HG03521 (cell line): ENCODE results near the gene ADRB1.
A peak's percentile ranks its signal among the peaks of the same experiment; 100 is the strongest.

Experiments
- ATAC-seq: cut with Tn5 transposase; IDR thresholded peaks from one replicate; pipeline ENCODE4 v1.9.1; 2021; ENCODE audit warnings: mild to moderate bottlenecking, moderate library complexity; ENCODE audit not compliant: unreplicated experiment

The ADRB1 gene

DNA sequence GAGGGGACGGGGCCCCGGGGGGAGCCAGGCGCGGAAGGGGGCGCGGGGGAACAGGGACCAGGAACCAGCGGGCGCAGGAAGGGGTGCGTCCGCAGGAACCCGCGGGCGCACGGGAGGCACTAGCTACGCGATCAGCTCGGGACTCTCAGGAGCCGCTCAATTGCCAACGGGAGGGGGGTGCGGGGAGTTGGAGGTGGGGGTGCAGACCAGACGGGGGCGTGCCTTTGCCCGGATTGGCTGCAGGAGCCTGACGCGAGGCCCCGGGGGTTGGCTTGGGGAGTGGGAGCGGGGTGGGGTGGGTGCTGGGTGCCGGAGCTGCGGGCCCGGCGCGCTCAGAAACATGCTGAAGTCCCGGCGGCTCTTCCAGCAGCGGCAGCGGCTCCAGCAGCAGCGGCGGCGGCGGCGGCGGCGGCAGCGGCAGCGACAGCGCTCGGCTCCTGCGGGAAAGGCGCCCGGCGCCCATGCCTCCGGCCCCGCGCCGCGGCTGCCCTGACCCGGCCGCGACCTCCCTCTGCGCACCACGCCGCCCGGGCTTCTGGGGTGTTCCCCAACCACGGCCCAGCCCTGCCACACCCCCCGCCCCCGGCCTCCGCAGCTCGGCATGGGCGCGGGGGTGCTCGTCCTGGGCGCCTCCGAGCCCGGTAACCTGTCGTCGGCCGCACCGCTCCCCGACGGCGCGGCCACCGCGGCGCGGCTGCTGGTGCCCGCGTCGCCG lies at the start of gene ADRB1:
Gene ADRB1, plus strand, starts transcription at position 335 of the 715 bp plus-strand sequence. Its CDS starts 267 bp downstream, at position 602.
- peak; percentile 39 for ATAC-seq

DNA sequence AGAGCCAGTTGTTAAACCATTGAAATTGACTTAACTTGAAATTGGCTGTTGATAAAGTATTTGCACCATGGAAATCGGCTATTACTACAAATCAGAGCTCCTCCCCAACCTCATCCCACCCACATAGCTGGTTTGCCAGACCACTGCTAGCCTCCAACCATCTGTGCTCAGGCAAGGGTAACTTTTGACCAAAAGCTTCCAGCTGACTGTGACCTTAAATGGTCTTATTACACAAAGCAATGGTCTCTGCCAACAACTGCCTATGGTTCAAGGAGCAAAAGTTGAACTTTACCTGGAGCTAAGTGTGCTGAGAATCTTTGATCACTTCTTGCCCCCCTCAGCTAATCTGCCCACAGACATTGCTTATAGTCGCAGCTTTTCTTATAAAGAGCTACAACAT lies 48.5 kb upstream of the ADRB1 start:
- no peak for ATAC-seq

DNA sequence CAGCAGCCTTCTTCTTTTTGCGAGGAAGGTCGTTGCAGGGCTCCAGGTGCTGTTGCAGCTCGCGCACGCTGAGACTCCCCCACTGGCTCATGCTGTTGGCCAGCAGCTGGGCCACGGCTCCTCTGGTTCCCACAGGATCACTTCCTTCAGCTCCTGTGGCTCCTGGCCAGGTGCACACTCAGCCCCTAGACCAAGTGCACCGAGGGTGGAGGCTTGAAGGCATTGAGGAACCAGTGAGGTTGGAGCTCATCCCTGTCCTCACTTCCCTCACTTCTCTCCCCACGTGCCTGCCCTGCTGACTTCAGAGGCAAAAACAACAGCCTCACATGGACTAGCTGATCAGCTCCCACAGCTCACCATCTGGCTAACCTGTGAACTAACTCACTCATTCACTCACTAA lies 46.2 kb upstream of the ADRB1 start:
- no peak for ATAC-seq

DNA sequence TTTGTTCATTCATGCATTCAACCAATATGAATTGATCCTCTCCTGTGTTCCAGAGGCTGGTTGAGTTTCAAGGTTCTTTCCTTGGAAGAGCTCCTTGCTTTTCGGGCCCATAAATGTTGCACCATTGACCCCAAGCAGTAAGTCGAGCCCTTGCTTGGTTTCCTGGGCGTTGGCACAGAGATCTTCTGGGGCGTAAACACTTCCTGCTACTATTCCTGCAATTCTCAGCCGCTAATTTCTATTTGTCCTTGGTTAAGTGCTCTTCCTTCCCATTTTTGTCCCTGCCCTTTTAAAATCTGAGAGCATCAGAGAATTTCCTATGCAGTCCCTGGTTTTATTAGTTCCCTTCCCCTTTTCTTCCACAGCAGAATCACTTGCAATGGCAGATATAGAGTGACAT lies 44.1 kb upstream of the ADRB1 start:
- ATAC-seq: no peak

DNA sequence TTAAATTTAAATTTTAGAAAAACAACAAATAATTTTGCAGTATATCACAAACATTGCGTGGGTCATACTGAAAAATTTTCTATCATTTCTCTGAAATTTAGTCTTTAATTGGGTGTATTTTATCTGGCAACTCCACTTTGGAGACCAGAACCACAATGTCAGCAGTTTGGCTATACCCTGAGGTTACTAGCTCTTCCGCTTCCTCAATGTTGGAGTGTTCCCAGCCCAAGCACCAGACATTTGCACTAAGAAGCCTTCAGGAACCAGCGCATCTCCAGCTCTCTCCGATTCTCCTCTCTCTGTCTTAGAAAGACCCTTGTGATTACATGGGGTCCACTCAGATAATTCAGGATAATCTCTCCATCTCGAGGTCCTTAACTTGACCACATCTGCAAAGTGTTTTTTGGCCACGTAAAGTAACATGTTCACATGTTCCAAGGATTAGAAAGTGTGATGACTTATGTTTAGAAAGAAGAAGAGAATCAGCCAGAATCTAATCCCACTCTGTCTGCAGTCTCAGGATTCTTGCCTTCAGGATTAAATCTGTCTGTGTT lies 43.1 kb upstream of the ADRB1 start:
- no peak for ATAC-seq

DNA sequence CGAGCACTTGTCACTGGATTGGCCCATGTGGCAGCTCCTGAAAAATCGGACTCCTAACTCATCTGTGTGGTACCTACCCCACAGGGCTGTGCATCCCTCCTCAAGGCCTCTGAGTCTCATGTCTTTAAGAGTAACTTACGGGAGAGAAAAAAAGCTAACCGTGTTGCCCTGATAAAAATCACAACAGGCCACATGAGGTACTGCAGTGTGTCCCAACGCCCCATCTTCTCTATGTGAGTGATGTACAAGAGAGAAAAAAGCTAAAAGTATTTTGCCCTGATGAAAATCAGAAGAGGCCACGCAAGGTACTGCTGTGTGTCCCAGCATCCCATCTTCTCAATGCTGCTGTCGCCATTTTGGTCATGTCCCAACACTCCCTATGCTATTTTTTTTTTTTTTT lies 41.2 kb upstream of the ADRB1 start:
- no peak for ATAC-seq

DNA sequence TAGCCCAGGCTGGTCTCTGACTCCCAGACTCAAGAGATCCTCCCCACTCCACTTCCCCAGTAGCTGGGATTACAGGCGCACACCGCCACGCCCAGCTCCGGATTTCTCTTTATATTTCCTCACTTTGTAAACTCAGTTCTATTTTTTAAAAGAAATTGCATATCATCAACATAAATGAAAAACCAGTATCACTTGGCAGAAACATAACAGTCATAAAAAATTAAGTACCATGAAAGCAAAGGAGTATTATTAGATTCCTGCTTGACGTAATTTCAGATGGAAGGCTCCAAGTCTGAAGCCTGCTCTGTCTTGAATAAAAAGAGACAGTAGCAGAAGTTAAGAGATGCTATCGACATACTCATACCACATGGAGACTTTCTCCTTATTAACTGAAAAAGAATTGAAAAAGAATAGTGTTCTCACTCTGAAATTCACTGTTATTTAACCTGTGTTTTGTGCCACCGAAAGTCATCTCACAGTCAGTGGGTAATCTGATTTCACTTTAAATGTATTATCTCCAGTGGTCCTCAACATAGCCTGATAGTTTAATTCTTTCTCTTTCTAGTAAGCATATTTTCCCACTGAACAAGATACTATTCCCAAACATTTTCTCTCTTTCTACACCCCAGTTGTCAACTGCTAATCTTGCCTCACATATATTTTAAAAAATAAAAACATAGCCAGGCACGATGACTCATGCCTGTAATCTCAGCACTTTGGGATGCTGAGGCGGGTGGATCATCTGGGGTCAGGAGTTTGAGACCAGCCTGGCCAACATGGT lies 40.3 kb upstream of the ADRB1 start:
- no peak for ATAC-seq

DNA sequence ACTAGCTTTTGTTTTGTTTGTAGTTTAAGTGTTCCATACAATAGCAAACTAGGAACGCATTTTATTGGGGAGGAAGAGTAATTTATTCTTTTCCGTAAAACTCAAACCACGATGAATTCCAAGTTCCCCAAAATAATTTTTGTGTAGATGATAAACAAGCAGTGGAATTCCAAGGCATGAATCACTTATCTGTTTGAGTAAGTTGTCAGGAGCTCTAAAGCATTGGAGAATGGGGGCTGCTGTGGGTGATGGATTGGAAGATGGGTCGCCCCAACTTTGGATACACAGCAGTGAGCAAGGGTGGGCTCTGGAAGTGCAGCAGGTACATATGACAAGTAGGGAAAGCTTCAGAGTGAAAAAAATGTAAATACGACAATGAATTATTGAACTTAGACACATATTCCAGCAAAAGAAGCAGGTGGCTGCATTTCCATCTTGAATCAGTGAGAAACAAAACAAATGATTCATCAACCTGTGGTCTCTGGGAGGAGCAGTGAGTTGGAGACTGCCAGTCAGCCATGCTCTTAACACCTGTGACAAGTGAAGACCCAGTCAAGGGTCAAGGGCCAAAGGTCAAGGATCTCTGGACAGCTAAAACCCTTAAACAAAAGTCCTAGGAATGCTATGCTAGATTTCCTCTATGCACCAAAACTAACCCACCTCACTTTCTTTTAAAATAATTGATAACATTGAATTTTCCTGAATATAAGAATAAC lies 34.2 kb upstream of the ADRB1 start:
- ATAC-seq: no peak

DNA sequence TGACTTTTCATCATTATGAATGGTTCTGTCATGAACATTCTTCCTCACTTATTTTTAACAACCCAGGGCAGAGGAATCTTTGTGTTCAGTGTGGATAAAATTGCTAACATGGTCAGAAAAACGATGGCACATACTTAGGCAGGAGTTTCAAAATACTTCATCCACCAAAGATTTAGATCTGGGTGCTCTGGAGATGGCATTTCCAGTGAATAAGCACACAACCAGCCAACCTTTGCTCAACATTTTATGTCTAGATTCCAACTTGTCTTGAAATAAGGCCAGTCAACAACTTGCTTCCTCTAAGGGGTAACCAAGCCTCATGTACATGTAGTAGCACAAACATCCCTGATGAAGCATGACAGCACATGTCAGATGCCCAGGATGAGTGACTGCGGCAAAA lies 33.4 kb upstream of the ADRB1 start:
- ATAC-seq: no peak

DNA sequence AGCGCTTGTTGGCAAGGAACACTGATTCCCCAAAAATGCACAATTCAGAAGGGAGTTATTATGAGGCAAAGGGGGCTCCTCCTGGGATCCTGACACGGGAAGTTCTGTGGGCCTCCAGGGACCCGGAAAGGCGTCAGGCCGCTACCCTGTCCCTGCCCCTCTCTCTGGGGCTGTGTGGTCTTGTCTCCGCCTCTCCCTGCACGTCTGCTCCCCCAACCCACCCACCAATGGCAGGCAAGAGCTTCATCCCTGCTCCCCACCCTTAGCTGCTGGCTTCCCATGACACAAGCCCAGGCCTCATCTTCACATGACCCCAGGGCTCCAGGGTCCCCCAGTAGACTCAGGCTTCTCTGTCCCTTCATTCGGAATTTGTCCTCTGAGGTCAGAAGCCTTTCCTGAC lies 31.0 kb upstream of the ADRB1 start:
- ATAC-seq: no peak

DNA sequence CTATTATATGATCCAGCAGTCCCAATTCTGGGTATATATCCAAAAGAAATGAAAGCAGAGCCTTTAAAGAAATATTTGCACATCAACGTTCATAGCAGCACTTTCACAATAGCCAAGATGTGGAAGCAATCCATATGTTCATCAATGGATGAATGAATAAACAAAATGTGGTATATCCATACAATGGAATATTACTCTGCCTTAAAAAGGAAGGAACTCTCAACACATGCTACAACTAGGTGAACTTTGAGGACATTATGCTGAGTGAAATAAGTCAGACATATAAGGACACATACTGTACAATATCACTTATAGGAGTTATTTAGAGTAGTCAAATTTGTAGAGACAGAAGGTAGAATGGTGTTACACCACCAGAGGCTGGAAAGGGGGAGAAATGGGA lies 28.0 kb upstream of the ADRB1 start:
- ATAC-seq: no peak

DNA sequence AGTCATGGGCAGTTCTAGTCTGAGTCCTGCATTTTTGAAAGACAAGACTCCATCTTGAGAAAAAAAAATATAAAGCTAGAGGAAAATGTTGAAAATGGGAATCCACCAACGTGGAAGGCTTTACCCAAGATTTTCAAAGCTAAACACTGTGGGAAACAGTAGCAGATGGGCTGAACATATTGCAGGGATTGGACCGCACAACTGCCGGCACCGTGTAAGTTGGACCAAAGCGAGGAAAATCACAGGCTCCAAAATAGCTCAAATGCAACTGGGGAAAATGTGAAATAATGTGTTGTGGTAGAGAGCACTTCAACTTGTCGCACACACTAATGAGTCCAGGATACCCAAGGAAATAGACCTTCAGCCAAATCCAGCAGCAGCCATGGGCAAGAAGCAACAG lies 26.4 kb upstream of the ADRB1 start:
- no peak for ATAC-seq

DNA sequence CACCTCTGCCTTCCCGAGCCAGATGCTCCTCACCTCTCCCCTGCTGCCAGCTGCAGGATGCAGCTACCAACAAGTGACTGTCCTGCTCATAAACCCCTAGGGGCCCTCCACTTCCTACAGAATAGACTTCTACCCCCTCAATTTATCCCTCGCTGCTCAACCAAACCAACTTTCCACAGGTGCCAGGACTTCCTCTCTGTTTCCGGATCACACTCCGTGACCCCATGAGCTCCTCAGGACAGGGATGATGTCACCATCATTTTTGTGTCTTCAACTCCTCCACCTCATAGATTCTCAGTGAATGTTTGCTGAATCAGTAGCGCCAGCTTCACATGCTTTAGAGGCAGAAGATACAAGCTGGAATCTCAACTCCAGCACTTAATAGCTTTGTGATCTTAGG lies 25.8 kb upstream of the ADRB1 start:
- ATAC-seq: no peak

DNA sequence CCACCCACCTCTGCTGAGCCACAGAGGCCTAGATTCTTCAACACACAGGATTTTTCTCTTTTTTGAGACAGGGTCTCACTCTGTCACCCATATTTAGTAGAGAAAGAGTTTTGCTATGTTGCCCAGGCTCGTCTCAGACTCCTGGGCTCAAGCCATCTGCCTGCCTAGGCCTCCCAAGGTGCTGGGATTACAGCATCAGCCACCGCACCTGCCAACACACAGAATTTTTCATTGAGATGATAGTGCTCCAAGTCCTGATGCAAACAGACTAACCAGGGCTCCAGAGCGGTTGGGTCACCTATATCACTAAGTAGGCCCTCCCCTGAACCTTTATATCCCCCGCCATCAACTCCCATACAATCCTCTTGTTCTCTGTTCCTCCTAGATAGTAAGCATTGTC lies 24.4 kb upstream of the ADRB1 start:
- ATAC-seq: no peak

DNA sequence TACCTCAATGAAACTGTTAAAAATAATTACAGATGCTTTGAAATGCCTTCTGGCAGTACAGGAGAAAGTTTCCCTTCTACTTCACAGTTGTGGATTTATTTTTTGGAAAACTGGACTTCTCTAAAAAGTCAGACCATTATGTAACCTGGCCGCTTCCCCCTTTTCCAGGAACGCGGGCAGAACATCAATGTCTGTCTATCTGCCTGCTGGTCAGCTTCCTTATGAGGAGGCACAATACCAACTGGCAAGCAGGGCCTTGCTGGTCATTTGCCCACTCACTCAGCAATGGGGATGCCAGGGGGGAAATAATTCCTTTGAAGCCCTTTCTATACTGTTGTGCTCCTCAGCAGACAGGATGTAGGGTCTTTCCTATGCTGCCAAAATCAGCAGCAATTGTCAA lies 22.5 kb upstream of the ADRB1 start:
- ATAC-seq: no peak

DNA sequence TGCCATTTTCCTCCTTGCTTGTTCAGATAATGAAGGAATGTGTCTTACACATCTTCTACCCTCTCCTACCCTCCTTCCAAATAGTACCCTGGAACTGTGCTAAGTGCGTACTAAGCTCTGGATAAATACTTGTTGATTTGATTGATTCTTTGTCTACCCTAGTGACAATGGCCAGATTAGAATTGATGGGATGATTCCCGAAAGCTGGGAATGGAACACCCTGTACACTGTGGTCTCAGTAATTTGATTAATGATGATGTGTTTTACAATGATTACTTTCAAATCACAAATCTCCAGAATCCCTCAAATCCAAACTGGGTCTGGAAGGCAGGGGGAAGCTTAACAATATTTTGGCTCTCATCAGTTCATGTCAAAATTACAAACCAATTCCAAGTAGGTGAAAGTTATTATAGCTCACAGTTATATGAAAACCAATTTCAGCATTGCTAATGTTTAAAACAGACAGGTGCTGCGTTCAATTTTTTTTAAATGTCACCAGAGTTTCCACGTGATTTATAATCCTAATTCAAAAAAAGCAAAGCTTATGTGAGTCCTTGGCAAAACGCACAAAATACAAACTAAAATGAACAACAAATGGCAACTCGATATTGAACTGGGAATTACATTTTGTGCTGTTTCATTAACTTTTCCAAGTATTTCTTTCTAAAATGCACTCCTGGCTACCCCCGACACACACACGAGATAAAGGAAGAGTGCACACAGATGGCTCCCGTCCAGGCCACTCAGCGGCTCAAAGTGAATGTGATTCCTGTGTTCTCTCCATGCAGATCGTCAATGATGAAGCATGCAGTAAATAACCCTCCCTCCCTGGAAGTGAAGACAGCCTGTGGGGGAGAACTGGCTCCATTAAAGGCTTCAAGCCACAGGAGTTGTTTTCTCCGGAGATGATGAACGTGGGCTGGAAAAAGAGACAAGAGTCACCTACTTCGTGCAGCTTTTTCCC lies 21.7 kb upstream of the ADRB1 start:
- no peak for ATAC-seq

DNA sequence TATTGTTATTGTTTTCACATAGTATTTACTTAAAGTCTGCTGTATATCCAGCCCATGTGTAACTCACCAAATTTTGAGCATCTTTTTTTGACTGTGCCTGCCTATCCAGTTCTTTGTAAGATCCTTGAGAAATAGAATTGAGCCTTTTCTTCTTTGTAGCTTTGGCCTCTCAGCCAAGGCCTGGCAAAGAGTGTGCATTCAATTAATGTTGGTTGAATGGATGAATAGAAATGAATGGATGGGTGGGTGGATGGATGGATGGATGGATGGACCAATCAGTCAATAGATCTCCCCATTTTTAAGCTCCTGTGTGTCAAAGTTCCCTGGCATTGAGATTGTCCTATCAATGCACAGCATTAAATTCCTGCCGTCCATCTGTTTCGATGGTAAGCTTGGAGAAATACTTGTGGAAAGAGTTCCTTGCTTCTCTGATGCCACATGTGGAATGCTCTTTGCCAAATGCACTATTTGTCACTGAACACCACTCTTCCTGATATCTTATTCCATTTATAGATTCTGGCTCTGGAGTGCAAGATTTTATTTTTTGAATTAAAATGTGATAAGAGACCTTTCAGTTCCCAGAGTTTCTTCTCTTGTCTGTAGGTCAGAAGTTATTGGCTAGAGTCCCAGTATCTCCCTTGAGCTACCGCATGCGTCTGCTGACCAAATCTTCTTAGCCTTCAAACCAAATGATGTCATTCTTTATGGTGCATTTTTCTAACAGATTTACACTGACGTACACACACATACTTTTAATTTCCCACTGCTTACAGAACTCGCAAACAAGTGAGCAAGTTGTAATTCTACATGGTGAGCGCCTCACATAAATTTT lies 20.7 kb upstream of the ADRB1 start:
- no peak for ATAC-seq

DNA sequence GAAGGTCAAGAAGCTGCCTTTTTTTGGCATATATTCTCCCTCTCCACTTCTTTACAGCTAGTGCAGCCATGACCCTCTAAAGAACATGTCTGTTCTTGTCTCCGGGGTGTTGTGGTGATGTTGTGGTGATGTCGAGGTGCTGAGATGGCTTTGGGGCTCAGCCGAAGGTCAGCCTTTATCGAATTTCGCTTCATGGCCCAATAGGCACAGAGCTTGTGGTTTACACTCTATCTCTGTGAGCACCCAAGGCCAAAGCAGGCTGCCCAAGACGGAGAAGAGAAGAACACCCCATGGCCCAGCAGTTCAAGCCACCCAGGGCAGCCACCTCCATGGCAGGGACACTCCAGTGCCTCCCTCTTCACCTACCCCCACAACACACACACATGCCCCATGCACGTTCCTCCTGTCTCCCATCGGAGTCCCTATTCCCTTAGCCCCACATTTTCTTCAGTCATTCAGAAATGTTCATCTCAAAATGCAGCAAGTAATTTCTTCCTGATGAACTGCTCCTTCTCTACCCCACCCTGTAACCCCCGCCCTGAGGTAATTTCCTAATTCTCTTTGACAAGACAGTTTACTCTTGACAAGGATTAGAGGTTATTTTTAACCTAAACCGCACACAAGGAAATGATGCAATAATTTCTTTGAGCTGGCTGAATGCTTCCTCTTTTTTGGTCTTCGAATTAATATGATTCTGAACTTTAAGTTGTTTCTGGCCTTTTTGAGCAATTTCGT lies 18.6 kb upstream of the ADRB1 start:
- ATAC-seq: peak; percentile 77

DNA sequence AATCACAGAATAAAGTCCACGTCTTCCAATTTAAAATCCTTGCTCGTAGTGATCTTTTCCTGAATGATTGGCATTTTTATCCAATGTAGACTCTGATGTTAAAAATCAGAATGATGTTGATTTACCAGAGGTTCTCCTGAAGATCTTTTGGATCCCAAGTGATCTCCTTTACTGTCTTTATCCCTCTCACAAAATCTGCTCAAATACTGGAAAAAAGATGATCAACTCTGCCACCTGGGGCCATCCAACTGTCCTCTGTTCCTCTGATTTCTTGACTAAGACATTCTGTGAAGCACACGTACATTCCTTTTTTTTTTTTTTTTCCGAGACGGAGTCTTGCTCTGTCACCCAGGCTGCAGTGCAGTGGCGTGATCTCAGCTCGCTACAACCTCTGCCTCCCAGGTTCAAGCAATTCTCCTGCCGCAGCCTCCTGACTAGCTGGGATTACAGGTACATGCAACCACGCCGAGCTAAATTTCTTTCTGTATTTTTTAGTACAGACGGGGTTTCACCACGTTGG lies 18.0 kb upstream of the ADRB1 start:
- no peak for ATAC-seq
